Loucy (cell line): ENCODE measurements around the gene NPIPB8.
"Not testable (repeated sequence)": the region's sequence is repeated elsewhere in the genome, so short reads cannot be mapped to it uniquely, and the experiment has no call there.

Experiments used
- EZH2phosphoT487 ChIP-seq: fragments of 200-600 bp; IDR thresholded peaks from 2 replicates; pipeline ENCODE4 v1.6.1; 2018; ENCODE audit warnings: antibody characterized with exemption, mild to moderate bottlenecking, moderate library complexity, borderline replicate concordance
- TF ChIP-seq, protein P1 (sequence below): fragments of 200-600 bp; sonication (generic); conservative IDR thresholded peaks from 2 replicates; pipeline ENCODE4 v1.5.1; 2014; ENCODE audit warnings: mild to moderate bottlenecking, antibody characterized with exemption, low read length

DNA sequence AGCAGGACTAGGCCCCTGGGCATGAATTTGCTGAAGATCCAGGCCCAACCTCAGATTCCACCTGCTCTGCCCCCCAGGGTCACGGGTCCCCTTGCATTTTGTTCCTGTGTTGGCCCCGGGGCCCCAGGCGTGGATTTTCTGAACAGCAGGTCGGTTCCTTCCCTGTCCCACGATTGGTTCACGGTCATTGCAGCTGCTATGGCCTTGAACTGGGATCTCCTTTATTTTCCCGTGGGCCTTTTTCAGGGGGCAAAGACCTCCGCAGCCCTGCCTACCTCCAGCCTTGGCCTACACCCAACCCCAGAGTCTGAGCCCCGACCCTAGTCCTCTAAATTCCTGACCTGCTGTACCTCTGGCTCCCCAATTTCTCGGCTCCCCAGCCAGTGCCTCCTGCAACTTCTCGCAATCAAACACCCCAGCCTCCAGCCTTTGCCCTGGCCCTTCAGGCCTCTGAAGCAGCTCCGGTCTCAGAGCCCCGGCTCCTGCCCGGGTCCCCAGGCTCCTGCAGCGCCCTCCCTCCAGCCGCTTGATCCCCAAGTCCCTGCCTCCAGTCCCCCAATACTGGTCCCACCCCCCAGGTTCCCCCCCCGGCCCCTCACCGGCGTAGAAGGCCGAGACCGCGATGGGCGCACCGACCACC lies 15.2 kb upstream of the NPIPB8 start:
- TF ChIP-seq, protein P1, sequence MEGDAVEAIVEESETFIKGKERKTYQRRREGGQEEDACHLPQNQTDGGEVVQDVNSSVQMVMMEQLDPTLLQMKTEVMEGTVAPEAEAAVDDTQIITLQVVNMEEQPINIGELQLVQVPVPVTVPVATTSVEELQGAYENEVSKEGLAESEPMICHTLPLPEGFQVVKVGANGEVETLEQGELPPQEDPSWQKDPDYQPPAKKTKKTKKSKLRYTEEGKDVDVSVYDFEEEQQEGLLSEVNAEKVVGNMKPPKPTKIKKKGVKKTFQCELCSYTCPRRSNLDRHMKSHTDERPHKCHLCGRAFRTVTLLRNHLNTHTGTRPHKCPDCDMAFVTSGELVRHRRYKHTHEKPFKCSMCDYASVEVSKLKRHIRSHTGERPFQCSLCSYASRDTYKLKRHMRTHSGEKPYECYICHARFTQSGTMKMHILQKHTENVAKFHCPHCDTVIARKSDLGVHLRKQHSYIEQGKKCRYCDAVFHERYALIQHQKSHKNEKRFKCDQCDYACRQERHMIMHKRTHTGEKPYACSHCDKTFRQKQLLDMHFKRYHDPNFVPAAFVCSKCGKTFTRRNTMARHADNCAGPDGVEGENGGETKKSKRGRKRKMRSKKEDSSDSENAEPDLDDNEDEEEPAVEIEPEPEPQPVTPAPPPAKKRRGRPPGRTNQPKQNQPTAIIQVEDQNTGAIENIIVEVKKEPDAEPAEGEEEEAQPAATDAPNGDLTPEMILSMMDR: not testable (repeated sequence)
- not testable (repeated sequence) for TF ChIP-seq EZH2phosphoT487
